Activated CD8-positive, alpha-beta memory T cell treated with anti-CD3 and anti-CD28 coated beads, Interleukin-2, amount 50 U/mL, for 48 hours (primary cell): Measurements from ENCODE around the gene HBG2.
"Not testable (repeated sequence)": the region's sequence is repeated elsewhere in the genome, so short reads cannot be mapped to it uniquely, and the experiment has no call there.

Experiments
- DNase-seq: peaks from one replicate; pipeline ENCODE4 v3.0.0-alpha.2; 2020

Gene HBG2

GRCh38 chr11:5280582-5281102 is 26.1 kb upstream of the HBG2 start:
- peak; percentile 51 for DNase-seq

DNA sequence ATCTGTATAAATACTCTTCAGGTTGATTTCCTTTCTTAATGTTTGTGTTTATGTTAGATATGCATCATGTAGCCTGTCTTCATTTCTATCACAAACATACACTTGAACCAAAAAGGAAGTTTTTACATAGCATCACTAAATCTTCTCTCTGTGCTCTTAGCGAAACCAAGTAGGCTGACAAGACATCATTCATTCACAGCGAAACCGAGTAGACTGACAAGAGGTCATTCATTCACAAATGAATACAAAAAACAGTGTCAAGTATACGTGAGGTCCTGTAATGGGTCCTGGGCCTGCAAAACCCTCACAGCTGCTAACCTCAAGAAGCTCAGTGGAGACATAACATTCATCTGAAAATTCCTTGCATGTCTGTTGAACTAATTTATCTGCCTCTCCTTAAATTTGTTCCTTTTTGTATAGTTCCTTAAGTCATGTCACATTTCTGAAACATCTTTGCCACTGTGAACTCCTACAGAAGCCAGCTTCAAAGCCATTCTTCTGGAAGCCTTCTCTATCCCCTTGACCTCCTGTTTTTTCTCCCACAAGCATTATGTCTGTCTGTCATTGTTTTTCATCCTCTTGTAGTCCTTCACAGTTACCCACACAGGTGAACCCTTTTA is 25.0 kb upstream of the HBG2 start:
- no peak for DNase-seq

- no peak for DNase-seq
These were observed 23.3 kb upstream of the HBG2 start for GRCh38 chr11:5277807-5278382.

GRCh38 chr11:5276697-5277096 is 22.1 kb upstream of the HBG2 start:
- DNase-seq, result no peak

DNA sequence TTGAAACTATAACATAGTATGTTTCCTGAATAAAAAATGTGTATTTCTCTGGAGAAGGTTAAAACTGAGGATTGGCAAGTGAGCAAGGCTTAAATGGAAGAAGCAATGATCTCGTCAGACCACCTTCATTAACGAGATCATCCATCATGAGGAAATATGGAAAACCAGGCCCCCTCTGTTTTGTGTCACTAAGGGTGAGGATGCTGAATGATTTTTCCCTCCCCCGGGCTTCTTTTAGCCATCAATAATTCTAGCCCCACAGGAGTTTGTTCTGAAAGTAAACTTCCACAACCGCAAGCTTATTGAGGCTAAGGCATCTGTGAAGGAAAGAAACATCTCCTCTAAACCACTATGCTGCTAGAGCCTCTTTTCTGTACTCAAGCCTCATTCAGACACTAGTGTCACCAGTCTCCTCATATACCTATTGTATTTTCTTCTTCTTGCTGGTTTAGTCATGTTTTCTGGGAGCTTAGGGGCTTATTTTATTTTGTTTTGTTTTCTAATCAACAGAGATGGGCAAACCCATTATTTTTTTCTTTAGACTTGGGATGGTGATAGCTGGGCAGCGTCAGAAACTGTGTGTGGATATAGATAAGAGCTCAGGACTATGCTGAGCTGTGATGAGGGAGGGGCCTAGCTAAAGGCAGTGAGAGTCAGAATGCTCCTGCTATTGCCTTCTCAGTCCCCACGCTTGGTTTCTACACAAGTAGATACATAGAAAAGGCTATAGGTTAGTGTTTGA is 21.0 kb upstream of the HBG2 start:
- no peak for DNase-seq

GRCh38 chr11:5274395-5274794 is 19.8 kb upstream of the HBG2 start:
- DNase-seq, result no peak

- no peak for DNase-seq
These were observed 17.9 kb upstream of the HBG2 start for GRCh38 chr11:5272395-5273017.

DNA sequence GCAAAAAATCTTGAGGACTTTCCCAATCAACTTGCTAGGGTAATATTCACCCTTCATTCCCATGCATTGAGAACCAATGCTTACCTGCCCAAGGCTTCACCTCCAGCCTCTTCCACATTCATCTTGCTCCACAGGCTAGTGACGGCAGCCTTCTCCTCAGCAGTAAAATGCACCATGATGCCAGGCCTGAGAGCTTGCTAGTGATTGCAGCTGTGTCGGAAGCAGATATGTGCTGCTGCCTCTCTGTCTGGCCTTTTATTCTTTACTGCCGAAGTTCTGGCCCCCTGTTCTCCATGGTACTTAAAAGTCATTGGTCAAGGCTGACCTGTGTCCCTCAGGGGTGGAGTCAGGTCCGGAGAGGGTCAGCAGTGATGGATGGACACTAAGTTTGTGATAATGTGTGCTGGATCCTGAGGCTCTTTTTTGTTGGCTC is 15.2 kb upstream of the HBG2 start, which contains the start of gene HBE1:
TSS of gene HBE1 (minus strand) at position 231 of the 433 bp plus-strand sequence. CDS start at position 176, 55 bp downstream.
- no peak for DNase-seq

DNA sequence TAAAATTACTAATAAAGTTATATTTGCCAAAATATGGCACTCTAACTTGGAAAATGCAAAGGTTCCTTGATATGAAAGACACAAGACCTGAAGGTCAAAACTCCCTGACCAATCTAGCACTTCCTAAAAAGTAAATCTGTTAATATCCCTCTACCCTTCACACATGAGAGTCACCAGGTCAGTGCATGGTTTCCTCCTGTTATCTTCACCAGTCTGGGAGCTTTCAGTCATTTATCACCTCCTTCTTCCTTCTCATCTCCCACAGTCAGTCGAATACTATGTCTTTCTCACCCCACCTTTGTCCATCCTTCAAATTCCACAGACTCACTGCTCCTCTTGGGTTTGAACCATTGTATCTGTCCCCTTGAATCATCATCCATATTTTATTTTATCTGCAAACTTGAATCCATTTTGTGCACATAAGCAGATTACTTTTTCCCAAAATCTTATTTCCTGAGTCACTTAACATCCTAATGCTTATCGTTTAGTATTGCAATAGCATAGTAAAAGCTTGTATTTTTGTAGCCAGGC is 12.5 kb upstream of the HBG2 start:
- no peak for DNase-seq

DNA sequence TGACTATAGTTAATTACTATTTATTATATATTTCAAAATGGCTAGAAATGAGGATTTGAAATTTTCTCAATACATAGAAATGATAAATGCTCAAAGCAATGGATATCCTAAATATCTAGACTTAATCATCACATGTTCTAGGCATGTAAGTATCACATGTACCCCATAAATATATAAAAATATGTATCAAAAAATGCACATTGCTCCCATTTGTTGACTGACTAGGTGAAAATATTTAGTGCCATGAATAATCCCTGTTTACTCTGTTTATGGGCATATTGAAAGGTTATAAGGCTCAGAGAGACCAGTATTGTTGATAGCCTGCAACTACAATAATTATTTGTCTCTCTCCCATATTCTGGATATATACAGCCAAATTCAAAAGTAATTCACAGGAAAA is 12.0 kb upstream of the HBG2 start:
- no peak for DNase-seq

DNA sequence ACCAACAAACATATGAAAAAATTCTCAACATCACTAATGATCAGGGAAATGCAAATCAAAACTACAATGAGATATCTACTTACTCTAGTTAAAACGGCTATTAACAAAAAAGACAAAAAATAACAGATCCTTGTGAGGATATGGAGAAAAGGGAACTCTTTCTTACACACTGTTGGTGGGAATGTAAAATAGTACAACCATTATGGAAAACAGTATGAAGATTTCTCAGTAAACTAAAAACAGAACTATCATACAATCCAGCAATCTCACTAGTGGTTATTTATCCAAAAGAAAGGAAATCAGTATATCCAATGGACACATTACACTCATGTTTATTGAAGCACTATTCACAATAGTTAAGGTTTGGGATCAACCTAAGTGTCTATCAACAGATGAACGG is 11.3 kb upstream of the HBG2 start:
- no peak for DNase-seq

GRCh38 chr11:5258543-5259262 is 4.1 kb upstream of the HBG2 start:
- no peak for DNase-seq

- no peak for DNase-seq
These were observed 2.7 kb upstream of the HBG2 start for GRCh38 chr11:5257296-5257695.

- not testable (repeated sequence) for DNase-seq
These were observed 558 bp downstream of the HBG2 start for GRCh38 chr11:5254023-5254422.

GRCh38 chr11:5253440-5253839 is 1.1 kb downstream of the HBG2 start:
- DNase-seq, result not testable (repeated sequence)

GRCh38 chr11:5252919-5253265 is 1.7 kb downstream of the HBG2 start:
- DNase-seq, result no peak

GRCh38 chr11:5252192-5252918 is 2.2 kb downstream of the HBG2 start:
- no peak for DNase-seq

- no peak for DNase-seq
These were observed 2.8 kb downstream of the HBG2 start for GRCh38 chr11:5251746-5252145.

GRCh38 chr11:5250543-5251204 is 3.9 kb downstream of the HBG2 start:
- no peak for DNase-seq

DNA sequence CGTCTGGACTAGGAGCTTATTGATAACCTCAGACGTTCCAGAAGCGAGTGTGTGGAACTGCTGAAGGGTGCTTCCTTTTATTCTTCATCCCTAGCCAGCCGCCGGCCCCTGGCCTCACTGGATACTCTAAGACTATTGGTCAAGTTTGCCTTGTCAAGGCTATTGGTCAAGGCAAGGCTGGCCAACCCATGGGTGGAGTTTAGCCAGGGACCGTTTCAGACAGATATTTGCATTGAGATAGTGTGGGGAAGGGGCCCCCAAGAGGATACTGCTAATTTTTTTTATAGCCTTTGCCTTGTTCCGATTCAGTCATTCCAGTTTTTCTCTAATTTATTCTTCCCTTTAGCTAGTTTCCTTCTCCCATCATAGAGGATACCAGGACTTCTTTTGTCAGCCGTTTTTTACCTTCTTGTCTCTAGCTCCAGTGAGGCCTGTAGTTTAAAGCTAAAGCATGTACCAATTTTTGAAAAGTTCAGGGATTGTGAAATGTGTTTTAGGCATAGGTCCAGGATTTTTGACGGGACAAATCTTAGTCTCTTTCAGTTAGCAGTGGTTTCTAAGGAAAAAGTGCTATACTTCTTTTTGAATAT is 4.7 kb downstream of the HBG2 start, which contains the start of gene HBG1:
TSS of gene HBG1 (minus strand) at position 51 of the 590 bp plus-strand sequence. CDS start 53 bp downstream, outside the sequence.
- DNase-seq, result not testable (repeated sequence)

- DNase-seq, result not testable (repeated sequence)
These were observed 6.1 kb downstream of the HBG2 start for GRCh38 chr11:5248498-5248897.
